Measurements from ENCODE around the gene UBAP2. TPM values are rescaled to one million over a fixed set of nuclear protein-coding genes. Genes with fewer than 3 reads are reported as not detected.

Gene UBAP2
- total RNA-seq, 1 experiment from 2014 or later: 62.5 TPM

DNA sequence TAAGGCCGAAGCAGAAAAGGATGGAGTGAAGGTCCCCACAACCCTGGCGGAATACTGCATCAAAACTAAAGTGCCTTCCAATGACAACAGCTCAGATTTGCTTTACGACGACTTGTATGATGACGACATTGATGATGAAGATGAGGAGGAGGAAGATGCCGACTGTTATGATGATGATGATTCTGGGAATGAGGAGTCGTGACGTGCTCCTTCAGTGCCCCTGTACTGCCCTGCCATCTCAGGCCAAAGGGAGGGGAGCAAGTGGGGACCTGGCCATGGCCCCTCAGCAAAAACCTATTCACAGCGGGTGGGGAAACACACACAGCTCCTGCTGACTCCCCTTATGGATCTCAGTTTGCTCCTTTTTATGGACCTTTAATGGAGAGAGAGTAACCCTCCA is 131.7 kb downstream of the UBAP2 start:
- ChIA-PET POLR2A (ENCODE audit: low non-redundant PET) (no interaction called here), CTCF (no interaction called here)
- no TSS peak for BruUV-seq (replicated peaks)
- no peak overlapping the region for H3K4me3 ChIP-seq (ENCODE audit: low read depth, low read length, poor library complexity, severe bottlenecking)
- DNase-seq (ENCODE audit: low spot score): no peak
- H3K36me3 ChIP-seq (ENCODE audit: insufficient read depth, low read length, poor library complexity, severe bottlenecking): peaks cover 73% of the 10 kb centered on the region
- no peaks in the 10 kb centered on the region for H3K9me3 ChIP-seq (ENCODE audit: low read depth, low read length, poor library complexity, severe bottlenecking)
- intact Hi-C loops (cut with micrococcal nuclease; ENCODE audit: unreplicated experiment): no loop called here
- H3K4me1 ChIP-seq (ENCODE audit: insufficient read depth, low read length, poor library complexity, severe bottlenecking): no peaks in the 10 kb centered on the region
- no peak for TF ChIP-seq EZH2 (IDR thresholded peaks at IDR 0.05; ENCODE audit: borderline replicate concordance, low read depth, low read length, poor library complexity, severe bottlenecking)
- TF ChIP-seq, protein P1, sequence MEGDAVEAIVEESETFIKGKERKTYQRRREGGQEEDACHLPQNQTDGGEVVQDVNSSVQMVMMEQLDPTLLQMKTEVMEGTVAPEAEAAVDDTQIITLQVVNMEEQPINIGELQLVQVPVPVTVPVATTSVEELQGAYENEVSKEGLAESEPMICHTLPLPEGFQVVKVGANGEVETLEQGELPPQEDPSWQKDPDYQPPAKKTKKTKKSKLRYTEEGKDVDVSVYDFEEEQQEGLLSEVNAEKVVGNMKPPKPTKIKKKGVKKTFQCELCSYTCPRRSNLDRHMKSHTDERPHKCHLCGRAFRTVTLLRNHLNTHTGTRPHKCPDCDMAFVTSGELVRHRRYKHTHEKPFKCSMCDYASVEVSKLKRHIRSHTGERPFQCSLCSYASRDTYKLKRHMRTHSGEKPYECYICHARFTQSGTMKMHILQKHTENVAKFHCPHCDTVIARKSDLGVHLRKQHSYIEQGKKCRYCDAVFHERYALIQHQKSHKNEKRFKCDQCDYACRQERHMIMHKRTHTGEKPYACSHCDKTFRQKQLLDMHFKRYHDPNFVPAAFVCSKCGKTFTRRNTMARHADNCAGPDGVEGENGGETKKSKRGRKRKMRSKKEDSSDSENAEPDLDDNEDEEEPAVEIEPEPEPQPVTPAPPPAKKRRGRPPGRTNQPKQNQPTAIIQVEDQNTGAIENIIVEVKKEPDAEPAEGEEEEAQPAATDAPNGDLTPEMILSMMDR (conservative IDR thresholded peaks at IDR 0.05; ENCODE audit: low read depth, low read length): no peak
- H3K27ac ChIP-seq (ENCODE audit: low read depth, low read length, poor library complexity, severe bottlenecking): no peak overlapping the region
- no peaks in the 10 kb centered on the region for H3K27me3 ChIP-seq (replicated peaks; ENCODE audit: insufficient read depth, low read depth, low read length, poor library complexity)

DNA sequence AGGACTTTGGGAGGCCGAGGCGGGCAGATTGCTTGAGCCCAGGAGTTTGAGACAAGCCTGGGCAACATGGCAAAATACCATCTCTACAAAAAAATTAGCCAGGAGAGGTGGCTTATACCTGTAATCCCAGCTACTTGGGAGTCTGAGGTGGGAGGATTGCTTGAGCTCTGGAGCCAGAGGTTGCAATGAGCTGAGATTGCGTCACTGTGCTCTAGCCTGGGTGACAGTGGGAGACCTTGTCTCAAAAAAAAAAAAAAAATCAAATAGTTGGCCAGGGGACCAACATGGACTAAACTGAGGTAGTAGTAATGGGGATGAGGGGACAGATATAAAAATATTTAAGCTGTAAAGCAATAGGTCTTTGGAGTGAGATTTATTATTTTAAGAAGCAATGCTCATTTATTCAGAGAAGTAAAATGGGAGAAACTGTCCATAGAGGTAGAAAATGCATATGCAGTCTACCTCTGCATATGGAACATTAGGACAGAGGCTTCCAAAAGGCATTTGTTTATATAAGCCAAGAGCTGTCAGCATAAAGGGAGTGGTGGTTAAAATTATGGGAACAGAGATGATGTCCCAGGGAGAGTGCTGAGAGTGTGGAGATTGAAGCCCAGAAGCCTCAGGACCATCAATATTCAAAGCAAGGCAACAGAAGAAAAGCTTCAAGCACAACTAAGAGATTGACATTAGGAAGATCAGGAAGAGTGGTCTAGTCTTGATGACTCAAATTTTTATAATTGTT is 133.6 kb downstream of the UBAP2 start:
- ChIA-PET CTCF (interaction anchor here (0.6 kb wide), 1 partner anchor 10 kb away, joined by 5 read pairs; no protein-coding TSS in a partner anchor), POLR2A (ENCODE audit: low non-redundant PET) (no interaction called here)
- intact Hi-C loops (cut with micrococcal nuclease; ENCODE audit: unreplicated experiment): no loop called here
- BruUV-seq (replicated peaks): no TSS peak
- Histone ChIP-seq H3K4me3 (ENCODE audit: low read depth, low read length, poor library complexity, severe bottlenecking) (no peak overlapping the region), H3K4me1 (ENCODE audit: insufficient read depth, low read length, poor library complexity, severe bottlenecking) (peaks cover 7% of the 10 kb centered on the region), H3K27me3 (replicated peaks; ENCODE audit: insufficient read depth, low read depth, low read length, poor library complexity) (no peaks in the 10 kb centered on the region), H3K9me3 (ENCODE audit: low read depth, low read length, poor library complexity, severe bottlenecking) (no peaks in the 10 kb centered on the region), H3K36me3 (ENCODE audit: insufficient read depth, low read length, poor library complexity, severe bottlenecking) (peaks cover 60% of the 10 kb centered on the region), H3K27ac (ENCODE audit: low read depth, low read length, poor library complexity, severe bottlenecking) (no peak overlapping the region)
- no peak for DNase-seq (ENCODE audit: low spot score)
- TF ChIP-seq, protein P1 (conservative IDR thresholded peaks at IDR 0.05; ENCODE audit: low read depth, low read length): no peak
- no peak for TF ChIP-seq EZH2 (IDR thresholded peaks at IDR 0.05; ENCODE audit: borderline replicate concordance, low read depth, low read length, poor library complexity, severe bottlenecking)

DNA sequence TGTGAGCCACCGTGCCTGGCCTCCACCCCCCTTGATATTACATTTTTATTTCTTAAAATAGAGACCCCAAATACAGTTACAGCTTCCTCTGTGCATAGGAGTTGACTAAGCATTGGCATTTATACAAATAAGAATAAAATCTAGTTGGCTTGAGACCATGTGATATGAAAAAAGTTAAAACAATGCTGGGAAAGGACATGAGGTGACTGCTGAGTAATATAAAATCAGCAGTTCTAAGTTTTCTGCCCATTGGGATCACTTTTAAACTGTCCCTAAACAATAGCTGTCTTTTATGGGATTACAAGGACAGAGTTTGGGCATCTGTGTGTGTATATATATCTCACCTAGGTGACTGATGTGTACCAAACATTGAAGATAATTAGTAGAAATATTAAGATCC is 135.1 kb downstream of the UBAP2 start:
- no TSS peak for BruUV-seq (replicated peaks)
- CTCF ChIA-PET: no interaction called here
- H3K36me3 ChIP-seq (ENCODE audit: insufficient read depth, low read length, poor library complexity, severe bottlenecking): peaks cover 48% of the 10 kb centered on the region
- no peaks in the 10 kb centered on the region for H3K27me3 ChIP-seq (replicated peaks; ENCODE audit: insufficient read depth, low read depth, low read length, poor library complexity)
- H3K4me1 ChIP-seq (ENCODE audit: insufficient read depth, low read length, poor library complexity, severe bottlenecking): peaks cover 7% of the 10 kb centered on the region
- POLR2A ChIA-PET (ENCODE audit: low non-redundant PET): no interaction called here
- no peak overlapping the region for H3K27ac ChIP-seq (ENCODE audit: low read depth, low read length, poor library complexity, severe bottlenecking)
- no peak overlapping the region for H3K4me3 ChIP-seq (ENCODE audit: low read depth, low read length, poor library complexity, severe bottlenecking)
- no peak for DNase-seq (ENCODE audit: low spot score)
- TF ChIP-seq EZH2 (IDR thresholded peaks at IDR 0.05; ENCODE audit: borderline replicate concordance, low read depth, low read length, poor library complexity, severe bottlenecking): no peak
- TF ChIP-seq, protein P1 (conservative IDR thresholded peaks at IDR 0.05; ENCODE audit: low read depth, low read length): no peak
- no peaks in the 10 kb centered on the region for H3K9me3 ChIP-seq (ENCODE audit: low read depth, low read length, poor library complexity, severe bottlenecking)
- intact Hi-C loops (cut with micrococcal nuclease; ENCODE audit: unreplicated experiment): no loop called here
